HG03354 (cell line): ENCODE measurements around the gene JAG2.
"Not testable (repeated sequence)": the region's sequence is repeated elsewhere in the genome, so short reads cannot be mapped to it uniquely, and the experiment has no call there.

Source experiments
- ATAC-seq: cut with Tn5 transposase; IDR thresholded peaks from one replicate; pipeline ENCODE4 v1.9.1; 2021; ENCODE audit warnings: mild to moderate bottlenecking; ENCODE audit not compliant: unreplicated experiment, poor library complexity, severe bottlenecking

JAG2 gene

DNA sequence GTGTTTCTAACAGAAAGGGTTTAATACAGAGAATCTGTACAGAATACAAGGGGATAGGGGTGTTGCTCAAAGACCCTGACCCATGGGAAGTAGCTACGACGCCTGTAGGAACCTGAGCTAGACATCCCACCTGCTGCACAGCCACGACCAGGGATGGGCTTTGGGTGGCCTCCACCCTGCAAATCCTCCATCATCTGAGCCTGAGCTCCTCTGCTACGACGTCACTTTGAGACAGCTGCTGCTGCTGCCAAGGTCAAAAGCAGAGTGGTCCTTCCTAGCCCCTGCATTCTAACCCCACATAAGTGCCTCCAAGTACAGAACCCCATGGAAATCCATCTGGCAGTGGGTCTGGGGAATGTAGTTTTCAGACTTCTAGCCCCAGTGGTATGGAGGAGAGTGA lies 43.8 kb downstream of the JAG2 start:
- no peak for ATAC-seq

DNA sequence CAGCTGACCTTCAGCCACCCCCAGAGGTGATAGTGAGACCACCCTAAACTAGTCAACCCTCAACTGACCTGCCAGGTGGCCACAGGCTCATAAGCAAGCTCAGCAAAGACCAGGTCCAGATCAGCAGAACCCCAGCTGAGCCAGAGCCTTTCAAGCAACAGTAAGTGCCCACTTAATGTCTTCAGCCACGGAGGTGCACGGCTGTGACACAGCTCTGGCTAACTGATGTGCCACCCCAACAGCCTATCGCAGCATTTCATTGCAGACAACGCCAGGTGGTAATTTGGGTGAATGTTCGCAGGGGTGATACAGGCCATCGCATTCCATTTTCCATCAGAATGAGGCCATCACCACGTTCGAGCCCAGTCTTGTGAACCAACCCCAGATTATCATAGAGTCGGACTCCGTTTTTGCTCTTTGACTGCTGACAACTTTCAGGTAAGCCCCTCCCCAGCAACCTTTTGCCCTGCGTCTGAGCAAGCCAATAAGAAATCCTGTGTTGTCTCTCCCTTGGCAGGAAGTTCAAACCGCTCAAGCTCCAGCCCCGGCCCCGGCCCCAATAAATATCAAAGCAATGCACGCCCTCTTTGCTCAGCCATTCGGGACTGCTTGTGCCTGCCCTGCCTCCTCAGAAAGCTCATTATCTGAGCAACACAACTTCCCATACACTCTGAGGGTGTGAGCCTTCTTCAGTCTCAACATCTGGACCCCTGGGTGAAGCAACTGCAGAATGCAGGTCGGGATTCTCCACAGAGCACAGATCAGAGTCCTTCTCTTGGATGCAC lies 44.4 kb downstream of the JAG2 start:
- ATAC-seq: no peak

DNA sequence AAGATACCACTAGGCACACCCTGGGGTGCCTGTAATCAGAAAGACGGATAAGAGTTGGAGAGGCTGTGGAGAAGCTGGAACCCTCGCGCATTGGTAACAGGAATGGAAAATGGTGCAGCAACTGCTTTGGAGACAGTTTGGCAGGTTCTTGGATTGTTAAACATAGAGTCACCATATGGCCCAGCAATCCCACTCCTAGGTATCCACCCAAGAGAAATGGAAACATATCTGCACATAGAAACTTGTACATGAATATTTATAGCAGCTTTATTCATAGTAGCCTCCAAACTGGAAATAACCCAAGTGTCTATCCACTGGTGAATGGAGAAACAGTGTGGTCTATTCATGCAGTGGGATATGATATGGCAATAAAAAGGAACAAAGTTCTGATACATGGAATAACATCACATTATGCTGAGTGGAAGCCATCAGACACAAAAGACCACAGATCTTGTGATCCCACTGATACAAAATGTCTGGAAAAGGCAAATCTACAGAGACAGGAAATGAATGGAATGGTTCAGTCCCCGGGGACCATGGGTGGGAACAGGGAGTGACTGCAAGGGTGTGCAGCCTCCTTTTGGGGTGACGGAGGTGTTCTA lies 45.4 kb downstream of the JAG2 start:
- ATAC-seq: no peak

- no peak for ATAC-seq
Measured at GRCh38 chr14:105120056-105120455, 48.5 kb downstream of the JAG2 start.

GRCh38 chr14:105119408-105120025 lies 49.1 kb downstream of the JAG2 start:
- no peak for ATAC-seq

GRCh38 chr14:105118646-105119407 lies 49.7 kb downstream of the JAG2 start:
- no peak for ATAC-seq

DNA sequence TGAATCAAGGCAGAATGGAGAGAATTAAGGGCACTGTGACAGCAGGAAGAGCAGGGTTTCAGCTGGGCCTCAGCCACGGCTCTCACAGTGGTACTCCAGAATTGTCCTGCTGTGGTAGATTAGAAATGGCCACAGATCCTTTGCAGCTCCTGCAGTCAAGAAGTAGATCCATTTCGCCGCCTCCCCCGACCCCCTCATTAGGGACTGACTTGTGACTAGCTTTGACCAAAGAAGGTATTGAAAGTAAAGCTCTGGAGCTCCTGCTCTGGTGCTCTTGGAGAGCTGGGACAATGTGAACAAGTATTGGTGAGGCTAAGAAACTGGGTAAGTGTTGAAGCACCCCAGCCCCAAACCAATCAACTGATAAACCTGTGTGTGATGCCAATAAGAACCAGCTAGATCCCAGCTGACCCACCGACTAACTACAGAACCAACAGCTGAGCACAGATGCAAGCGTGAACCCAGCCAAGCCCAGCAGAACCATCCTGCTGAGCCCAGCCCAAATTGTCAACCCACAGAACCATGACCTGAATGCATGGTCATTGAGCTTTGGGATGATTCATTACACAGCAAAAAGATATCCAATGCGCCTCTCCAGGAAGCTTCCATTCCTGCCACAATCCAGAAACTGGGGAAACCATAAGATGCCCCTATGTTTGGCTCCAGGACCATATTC lies 50.7 kb downstream of the JAG2 start:
- ATAC-seq: no peak

DNA sequence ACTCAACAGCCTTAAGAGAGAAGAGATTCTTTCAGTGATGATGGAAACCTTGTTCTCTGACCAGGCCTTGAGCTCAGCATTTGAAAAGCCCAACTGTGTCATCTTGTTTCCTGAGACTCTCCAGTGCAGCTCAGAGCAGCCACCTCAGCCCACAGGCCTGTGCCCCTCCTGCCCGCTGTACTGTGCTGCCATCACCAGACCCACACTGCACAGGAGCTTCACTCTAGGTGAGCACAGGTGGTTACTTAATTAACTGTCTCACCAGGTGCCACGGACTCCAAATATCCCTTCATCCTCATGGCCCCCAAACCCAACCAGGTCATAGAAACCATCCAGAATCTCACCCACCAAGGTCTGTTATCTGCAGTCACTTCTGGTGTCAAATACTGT lies 51.3 kb downstream of the JAG2 start:
- no peak for ATAC-seq

- ATAC-seq: no peak
Measured at GRCh38 chr14:105116451-105117256, 51.9 kb downstream of the JAG2 start.

DNA sequence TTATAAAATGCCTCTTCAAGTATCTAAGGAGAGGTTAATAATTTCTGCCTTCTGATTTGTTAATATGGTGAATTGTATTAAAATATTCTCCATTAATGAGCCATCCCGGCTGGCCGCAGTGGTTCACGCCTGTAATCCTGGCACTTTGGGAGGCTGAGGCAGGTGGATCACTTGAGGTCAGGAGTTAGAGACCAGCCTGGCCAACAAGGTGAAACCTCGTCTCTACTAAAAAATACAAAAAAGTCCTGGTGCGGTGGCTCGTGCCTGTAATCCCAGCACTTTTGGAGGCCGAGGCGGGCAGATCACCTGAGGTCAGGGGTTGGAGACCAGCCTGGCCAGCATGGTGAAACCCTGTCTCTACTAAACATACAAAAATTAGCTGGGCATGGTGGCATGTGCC lies 59.3 kb downstream of the JAG2 start:
- not testable (repeated sequence) for ATAC-seq

- no peak for ATAC-seq
Measured at GRCh38 chr14:105108516-105108864, 60.1 kb downstream of the JAG2 start.

- ATAC-seq: no peak
Measured at GRCh38 chr14:105107781-105108515, 60.6 kb downstream of the JAG2 start.

- no peak for ATAC-seq
Measured at GRCh38 chr14:105107351-105107750, 61.2 kb downstream of the JAG2 start.

DNA sequence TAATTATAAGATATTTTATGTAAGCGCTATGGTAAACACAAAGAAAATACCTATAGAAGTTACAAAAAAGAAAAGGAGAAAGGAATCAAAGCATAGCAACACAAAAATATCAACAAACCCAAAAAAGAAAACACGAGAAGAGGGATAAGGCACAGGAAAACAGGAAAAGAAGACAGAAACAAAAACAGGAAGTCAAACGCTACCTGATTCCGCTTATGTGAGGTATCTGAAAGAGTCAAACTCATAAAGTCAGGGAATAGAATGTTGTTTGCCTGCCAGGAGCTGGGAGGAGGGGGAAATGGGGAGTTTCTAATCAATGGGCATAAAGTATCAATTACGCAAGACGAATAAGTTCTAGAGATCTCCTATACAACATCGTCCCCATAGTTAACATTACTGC lies 63.4 kb downstream of the JAG2 start:
- no peak for ATAC-seq

DNA sequence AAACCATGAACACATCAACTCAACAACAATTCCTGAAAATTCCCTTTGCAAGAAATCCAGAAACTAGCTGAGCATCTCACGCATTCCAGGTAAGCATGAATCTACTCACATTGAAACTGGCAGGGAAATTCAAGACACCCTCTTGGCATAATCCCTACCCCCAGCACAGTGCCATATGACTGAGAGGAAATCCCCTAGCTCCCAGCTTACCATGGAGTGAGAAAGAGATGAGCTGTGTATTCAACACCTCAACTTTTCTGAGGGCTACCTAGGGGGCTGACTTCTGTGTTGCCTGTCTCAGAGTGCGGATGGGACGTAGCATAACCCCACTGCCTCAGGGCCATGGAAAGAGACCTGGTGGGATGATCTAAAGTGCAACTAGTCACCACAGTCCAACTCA lies 65.7 kb downstream of the JAG2 start:
- no peak for ATAC-seq

GRCh38 chr14:105102361-105102870 lies 66.2 kb downstream of the JAG2 start:
- ATAC-seq: no peak

DNA sequence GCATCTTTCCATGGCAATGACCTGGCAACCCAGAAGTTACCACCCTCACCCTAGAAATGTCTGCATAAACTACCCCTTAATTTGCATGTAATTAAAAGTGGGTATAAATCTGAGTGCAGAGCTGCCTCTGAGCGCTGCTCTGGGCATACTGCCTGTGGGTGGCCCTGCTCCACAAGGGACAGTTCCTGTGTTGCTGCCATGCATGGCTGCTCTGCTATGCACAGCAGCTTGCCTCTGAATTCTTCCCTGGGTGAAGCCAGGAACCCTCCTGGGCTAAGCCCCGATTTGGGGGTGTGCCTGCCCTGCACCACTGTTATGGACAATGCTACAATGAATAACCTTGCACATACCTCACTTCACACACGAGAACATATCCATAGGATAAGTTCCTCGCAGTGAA lies 67.7 kb downstream of the JAG2 start:
- ATAC-seq: no peak

GRCh38 chr14:105099778-105100177 lies 68.8 kb downstream of the JAG2 start:
- ATAC-seq: no peak
